Endothelial cell (in vitro differentiated cells): ENCODE results near the gene XXYLT1. TPM values are rescaled to one million over a fixed set of nuclear protein-coding genes. Genes with fewer than 3 reads are reported as not detected.

Experiments
- DNase-seq: peaks from one replicate; pipeline ENCODE4 v3.0.0; 2021; ENCODE audit warnings: low spot score
- H3K27ac Mint-ChIP-seq: one replicate; pipeline ENCODE4 v1.8.0; 2021; ENCODE audit warnings: mixed read lengths, inconsistent platforms; ENCODE audit not compliant: unreplicated experiment
- H3K27me3 Mint-ChIP-seq: one replicate; pipeline ENCODE4 v1.8.0; 2021; ENCODE audit warnings: mild to moderate bottlenecking, moderate library complexity, mixed read lengths, inconsistent platforms; ENCODE audit not compliant: unreplicated experiment
- H3K36me3 Mint-ChIP-seq: one replicate; pipeline ENCODE4 v1.8.0; 2021; ENCODE audit warnings: mild to moderate bottlenecking, low read depth, mixed read lengths, inconsistent platforms; ENCODE audit not compliant: unreplicated experiment
- H3K4me1 Mint-ChIP-seq: one replicate; pipeline ENCODE4 v1.8.0; 2021; ENCODE audit warnings: mild to moderate bottlenecking, mixed read lengths, inconsistent platforms; ENCODE audit not compliant: unreplicated experiment
- H3K4me3 Mint-ChIP-seq: one replicate; pipeline ENCODE4 v1.8.0; 2021; ENCODE audit warnings: mild to moderate bottlenecking, mixed read lengths, inconsistent platforms; ENCODE audit not compliant: unreplicated experiment
- H3K9me3 Mint-ChIP-seq: one replicate; pipeline ENCODE4 v1.8.0; 2021; ENCODE audit warnings: mixed read lengths, inconsistent platforms; ENCODE audit not compliant: unreplicated experiment
- total RNA-seq: library from RNA; stranded (reverse); fragmentation: NEBNext Ultra II Directional; extraction: Animal tissue kit (Norgen Biotek cat#: 25700); gene quantifications from one replicate; pipeline ENCODE4 v1.2.1, GENCODE V29; 2021; ENCODE audit not compliant: unreplicated experiment
- TF ChIP-seq, protein P1 (sequence below): fragments of 200-600 bp; sonication (generic); IDR thresholded peaks from one replicate; pipeline ENCODE4 v1.5.0; 2021; ENCODE audit warnings: antibody characterized with exemption; ENCODE audit not compliant: unreplicated experiment

XXYLT1 gene
- total RNA-seq, 1 donor from 2014 or later = 25.0 TPM

DNA sequence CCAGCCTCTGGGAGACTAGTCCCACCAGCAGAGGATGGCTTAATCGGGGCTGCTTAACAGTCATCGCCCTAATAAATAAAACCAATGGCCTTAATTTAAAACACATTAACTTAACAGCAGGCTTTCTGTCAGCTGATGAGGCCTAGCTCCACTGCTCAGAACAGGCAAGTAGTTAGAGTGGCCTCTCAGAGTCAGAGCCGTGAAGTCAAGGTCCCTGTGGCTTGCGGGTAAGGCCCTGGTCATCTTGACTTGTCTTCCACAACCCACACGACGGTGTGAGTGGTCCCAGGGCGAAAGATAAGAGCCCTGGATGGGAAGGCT is 11.8 kb downstream of the XXYLT1 start:
- no peak for DNase-seq
- H3K4me3 Mint-ChIP-seq = no peak overlapping the region
- peaks cover 3% of the 10 kb centered on the region for H3K27me3 Mint-ChIP-seq
- H3K4me1 Mint-ChIP-seq = peaks cover 41% of the 10 kb centered on the region
- TF ChIP-seq, protein P1, sequence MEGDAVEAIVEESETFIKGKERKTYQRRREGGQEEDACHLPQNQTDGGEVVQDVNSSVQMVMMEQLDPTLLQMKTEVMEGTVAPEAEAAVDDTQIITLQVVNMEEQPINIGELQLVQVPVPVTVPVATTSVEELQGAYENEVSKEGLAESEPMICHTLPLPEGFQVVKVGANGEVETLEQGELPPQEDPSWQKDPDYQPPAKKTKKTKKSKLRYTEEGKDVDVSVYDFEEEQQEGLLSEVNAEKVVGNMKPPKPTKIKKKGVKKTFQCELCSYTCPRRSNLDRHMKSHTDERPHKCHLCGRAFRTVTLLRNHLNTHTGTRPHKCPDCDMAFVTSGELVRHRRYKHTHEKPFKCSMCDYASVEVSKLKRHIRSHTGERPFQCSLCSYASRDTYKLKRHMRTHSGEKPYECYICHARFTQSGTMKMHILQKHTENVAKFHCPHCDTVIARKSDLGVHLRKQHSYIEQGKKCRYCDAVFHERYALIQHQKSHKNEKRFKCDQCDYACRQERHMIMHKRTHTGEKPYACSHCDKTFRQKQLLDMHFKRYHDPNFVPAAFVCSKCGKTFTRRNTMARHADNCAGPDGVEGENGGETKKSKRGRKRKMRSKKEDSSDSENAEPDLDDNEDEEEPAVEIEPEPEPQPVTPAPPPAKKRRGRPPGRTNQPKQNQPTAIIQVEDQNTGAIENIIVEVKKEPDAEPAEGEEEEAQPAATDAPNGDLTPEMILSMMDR = no peak
- peaks cover 14% of the 10 kb centered on the region for H3K36me3 Mint-ChIP-seq
- H3K9me3 Mint-ChIP-seq = no peaks in the 10 kb centered on the region
- H3K27ac Mint-ChIP-seq = no peak overlapping the region

DNA sequence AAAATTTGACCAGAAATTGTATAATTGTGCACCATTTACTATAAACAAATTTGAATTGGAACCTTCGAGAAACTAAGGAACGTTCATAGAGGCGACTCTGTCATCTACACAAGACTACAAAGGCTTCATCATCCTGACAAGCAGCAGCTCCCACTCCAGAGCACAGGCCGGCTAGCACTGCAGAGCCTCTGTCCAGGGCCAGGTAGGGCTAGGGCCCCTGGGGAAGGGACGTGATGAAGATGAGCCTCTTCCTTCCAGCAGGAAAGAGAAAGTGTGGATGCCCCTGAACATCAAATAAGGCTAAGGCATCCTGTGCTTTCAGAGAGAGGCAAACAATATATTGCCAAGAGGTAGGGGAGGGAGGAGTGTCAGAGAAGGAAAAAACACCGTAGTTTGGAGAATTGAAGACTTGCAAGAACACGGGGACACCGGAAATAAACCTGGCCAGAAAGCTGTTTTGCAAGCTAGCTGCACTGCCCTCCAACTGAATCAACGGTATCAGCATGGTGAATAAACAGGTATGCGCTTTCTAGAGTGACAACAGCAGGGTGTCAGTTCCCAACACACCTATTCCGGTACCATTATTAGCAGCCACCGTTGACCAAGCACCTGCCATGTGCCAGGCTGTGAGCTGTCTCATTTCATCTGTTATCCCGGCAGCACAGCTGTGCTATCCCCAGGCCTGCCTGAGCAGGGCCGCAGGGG is 12.4 kb downstream of the XXYLT1 start:
- DNase-seq = no peak
- Mint-ChIP-seq H3K36me3 (peaks cover 11% of the 10 kb centered on the region), H3K4me3 (peak overlapping the region; percentile 59), H3K27ac (peak overlapping the region; percentile 64), H3K4me1 (peaks cover 39% of the 10 kb centered on the region), H3K9me3 (no peaks in the 10 kb centered on the region), H3K27me3 (peaks cover 3% of the 10 kb centered on the region)
- TF ChIP-seq, protein P1 = no peak

DNA sequence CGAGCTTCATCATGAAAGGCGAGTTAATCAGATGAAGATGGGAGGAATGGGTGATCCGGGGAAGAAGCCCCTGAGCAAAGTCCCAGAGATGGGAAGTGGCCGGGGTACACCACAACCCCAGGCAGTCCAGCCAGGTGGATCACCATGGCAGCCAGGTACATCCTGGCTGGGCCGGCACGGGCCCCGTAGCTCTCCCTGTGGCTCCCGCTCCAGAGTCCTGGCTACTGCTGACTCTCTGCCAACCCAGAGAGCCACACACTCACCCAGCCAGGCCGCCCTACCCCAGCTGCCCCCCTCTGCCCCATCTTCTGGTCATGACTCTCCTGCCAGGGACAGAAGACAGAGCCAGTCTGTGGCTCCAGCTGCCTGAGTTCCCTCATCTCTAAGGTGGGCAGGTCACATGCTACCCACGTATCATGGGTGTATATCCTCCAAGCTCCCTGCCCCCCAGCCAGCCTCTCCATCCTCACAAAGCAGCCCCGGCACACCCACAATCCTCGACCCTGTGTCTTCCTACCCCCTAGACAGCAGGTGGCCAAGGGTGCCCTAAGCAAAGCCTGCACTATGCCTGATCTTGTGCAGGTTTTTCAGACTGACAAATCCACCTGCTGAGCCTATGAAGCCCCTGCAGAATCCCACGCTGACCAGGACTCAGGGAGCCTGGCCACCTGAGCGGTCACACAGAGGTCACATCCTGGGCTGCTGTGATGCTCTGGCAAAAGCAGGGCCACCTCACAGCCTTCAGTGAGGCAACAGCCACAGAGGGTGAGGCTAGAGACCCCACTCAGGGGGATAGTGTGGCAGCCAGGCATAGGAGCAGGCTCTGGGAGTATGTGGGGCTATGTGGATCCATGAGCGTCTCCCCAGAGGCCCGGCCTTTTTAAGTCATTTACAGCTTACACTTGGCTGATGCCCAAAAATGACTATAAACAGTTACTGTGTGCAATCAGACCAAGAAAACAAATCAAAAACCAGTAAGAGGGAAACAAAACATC is 13.2 kb downstream of the XXYLT1 start:
- TF ChIP-seq, protein P1 = no peak
- no peak for DNase-seq
- Mint-ChIP-seq H3K4me1 (peaks cover 39% of the 10 kb centered on the region), H3K36me3 (peaks cover 3% of the 10 kb centered on the region), H3K9me3 (no peaks in the 10 kb centered on the region), H3K4me3 (peak overlapping the region; percentile 59), H3K27me3 (peaks cover 2% of the 10 kb centered on the region), H3K27ac (no peak overlapping the region)

DNA sequence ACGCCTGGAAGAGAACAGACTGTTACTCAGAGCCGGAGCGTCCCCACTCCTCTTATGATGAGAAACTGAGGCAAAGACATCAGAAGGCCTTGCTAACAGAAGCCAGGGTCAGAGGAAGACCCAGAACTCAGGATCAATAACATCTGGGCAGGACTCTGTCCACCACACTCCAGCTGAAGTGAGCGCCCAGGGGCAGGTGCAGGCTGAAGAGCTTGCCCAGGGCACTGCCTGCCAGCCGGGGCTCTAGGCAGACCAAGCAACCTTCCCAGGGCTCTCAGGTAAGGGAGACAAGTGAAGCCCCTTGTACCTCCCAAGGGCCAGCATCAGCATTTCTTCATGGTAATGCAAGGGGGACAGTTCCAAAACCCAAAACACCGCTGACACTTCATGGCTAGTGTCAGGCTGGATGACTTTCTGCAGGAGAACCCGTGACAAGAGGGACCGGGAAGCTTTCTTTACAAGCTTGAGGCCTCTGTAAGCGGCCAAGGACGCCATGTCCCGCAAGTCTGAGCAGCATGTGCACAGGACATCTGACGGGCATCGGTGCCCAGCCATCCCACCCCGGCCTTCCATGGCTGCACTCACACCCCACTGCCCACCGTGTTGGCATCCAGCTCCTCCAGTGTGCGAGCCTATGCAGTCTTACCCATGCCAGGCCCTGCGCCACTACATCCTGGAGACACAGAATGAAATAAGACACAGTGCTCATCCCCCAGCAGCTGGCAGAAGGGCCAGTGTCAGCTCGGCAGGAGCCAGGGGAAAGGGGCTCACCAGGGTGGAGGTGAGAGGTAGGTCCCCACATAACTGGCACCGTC is 14.1 kb downstream of the XXYLT1 start:
- Mint-ChIP-seq H3K9me3 (no peaks in the 10 kb centered on the region), H3K27me3 (peaks cover 2% of the 10 kb centered on the region), H3K36me3 (no peaks in the 10 kb centered on the region), H3K27ac (no peak overlapping the region), H3K4me3 (no peak overlapping the region), H3K4me1 (peaks cover 39% of the 10 kb centered on the region)
- DNase-seq = no peak
- TF ChIP-seq, protein P1 = no peak
